Erythroblast (primary cell): ENCODE data around the gene CNGB1.

ENCODE experiments used
- GATA1 ChIP-seq: IDR thresholded peaks from 2 replicates; pipeline ENCODE4 v1.6.1; 2011; ENCODE audit warnings: low read depth, mild to moderate bottlenecking, control low read depth, low read length, moderate library complexity
- POLR2A ChIP-seq: IDR thresholded peaks from 2 replicates; pipeline ENCODE4 v1.6.1; 2011; ENCODE audit warnings: mild to moderate bottlenecking, low read length

DNA sequence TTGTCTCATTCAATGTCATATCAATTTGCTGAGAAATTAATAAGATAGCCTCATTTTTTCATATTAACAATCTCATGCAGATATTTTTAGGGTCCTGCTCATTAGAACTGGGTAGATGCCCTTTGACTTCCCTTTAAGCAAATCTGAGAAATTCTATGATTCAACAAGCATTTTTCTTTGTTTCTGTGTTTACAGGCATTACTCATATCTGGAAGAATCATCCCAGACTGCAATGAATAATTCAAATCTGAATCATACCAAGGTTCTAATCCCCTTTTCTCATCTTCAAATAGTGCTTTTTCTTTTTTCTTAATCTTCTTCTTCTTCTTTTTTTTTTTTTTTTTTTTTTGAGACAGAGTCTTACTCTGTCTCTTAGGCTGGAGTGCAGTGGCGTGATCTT, 99.5 kb downstream of the CNGB1 start:
- no peak for TF ChIP-seq POLR2A
- TF ChIP-seq GATA1 = no peak
